ENCODE results near the gene CFAP251. TPM values are rescaled to one million over a fixed set of nuclear protein-coding genes. Genes with fewer than 3 reads are reported as not detected.

The CFAP251 gene
- total and polyA plus RNA-seq, 2 of the 8 experiments (the other 6 are each of a cell fraction or from before 2014, with no cell fraction given), result 1.8 to 2.9 TPM

DNA sequence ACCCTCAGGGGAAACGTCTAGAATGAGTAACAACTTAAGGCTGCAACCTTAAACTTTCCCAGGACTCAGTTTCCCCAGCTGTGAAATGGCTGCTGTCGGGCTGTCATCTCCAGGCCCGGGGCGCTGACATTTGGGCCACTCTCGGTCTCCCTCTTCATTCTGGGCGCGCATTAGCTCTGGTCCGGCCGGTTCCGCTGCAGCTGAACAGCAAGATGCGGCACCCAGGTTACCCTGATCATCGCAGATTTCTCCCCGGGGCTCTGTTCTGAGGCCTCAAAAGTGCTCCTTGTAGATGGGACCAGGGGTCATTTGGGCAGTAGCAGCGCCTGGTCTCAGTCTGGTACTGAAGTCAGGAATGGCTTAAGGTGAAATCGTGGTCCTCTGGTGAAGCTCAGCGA, 102.4 kb downstream of the CFAP251 start:
- no peak for FAIRE-seq
- Histone ChIP-seq H3K79me1 (ENCODE audit: low read depth, low read length) (peaks cover 5% of the 10 kb centered on the region; the same call in 1 of the 2 replicates), H3K14ac (ENCODE audit: insufficient read length) (no peak overlapping the region), H3K4me3 (ENCODE audit: extremely low read depth in 1 of 4, insufficient read depth in 2 of 4, low read depth in 3 of 4, low read length in 4 of 4) (peak overlapping the region; percentile 55 to 87 (median 66)), H3K4me2 (ENCODE audit: insufficient read depth in 1 of 2, low read depth in 2 of 2, low read length in 2 of 2) (peak overlapping the region; percentile 69 to 80), H2AFZ (ENCODE audit: low read length) (peak overlapping the region; percentile 61), H3K79me2 (ENCODE audit: control insufficient read depth in 1 of 2, insufficient read depth in 2 of 2, low read length in 2 of 2) (peaks cover 4 to 16% of the 10 kb centered on the region in 2 experiments; a peak in 3 of 4 replicates), H2BK15ac (ENCODE audit: low read length) (no peak overlapping the region), H2AK5ac (ENCODE audit: low read depth, low read length) (no peak overlapping the region), H4K8ac (ENCODE audit: extremely low read depth, insufficient read depth, low read length) (no peak overlapping the region), H3K4me1 (replicated peaks in 1 of 4; ENCODE audit: control insufficient read depth in 3 of 4, insufficient read depth in 4 of 4, low read length in 3 of 4) (peaks cover 0 to 9% (median 7%) of the 10 kb centered on the region in 4 experiments; a peak in 4 of 7 replicates), H3K27ac (ENCODE audit: low read depth, low read length) (no peak overlapping the region), H3K56ac (replicated peaks; ENCODE audit: insufficient read length, low read depth, low read length) (no peak overlapping the region), H3K9ac (replicated peaks in 1 of 4; ENCODE audit: extremely low read depth in 1 of 4, low read depth in 3 of 4, low read length in 3 of 4) (no peak overlapping the region; a peak in 3 of 7 replicates), H3K18ac (ENCODE audit: extremely low read depth, low read length) (peak overlapping the region; percentile 68; the same call in 1 of the 2 replicates), H2BK5ac (ENCODE audit: low read depth, low read length) (no peak overlapping the region), H4K91ac (replicated peaks; ENCODE audit: insufficient read length, low read length) (no peak overlapping the region), H3K9me3 (ENCODE audit: insufficient read depth in 2 of 2, low read depth in 1 of 2, low read length in 1 of 2) (no peaks in the 10 kb centered on the region), H2BK12ac (ENCODE audit: low read depth, low read length) (no peak overlapping the region), H3K23me2 (ENCODE audit: low read depth, low read length) (peaks cover 14% of the 10 kb centered on the region; the same call in 1 of the 2 replicates), H4K5ac (ENCODE audit: insufficient read length, low read depth, low read length) (no peak overlapping the region), H2BK20ac (ENCODE audit: low read length) (no peak overlapping the region), H3K36me3 (ENCODE audit: control insufficient read depth in 2 of 4, insufficient read depth in 4 of 4, low read length in 3 of 4) (no peaks in the 10 kb centered on the region), H4K20me1 (replicated peaks in 1 of 2; ENCODE audit: control insufficient read depth in 1 of 2, insufficient read depth in 2 of 2, low read length in 2 of 2) (peaks cover 0 to 4% of the 10 kb centered on the region in 2 experiments), H3K4ac (replicated peaks; ENCODE audit: insufficient read length, low read depth, low read length) (no peak overlapping the region), H3K23ac (ENCODE audit: insufficient read length) (no peak overlapping the region), H2BK120ac (replicated peaks; ENCODE audit: low read depth, low read length) (no peak overlapping the region), H3K27me3 (replicated peaks in 1 of 4; ENCODE audit: control insufficient read depth in 3 of 4, extremely low read depth in 1 of 4, insufficient read depth in 3 of 4, low read length in 3 of 4) (peaks cover 3 to 25% (median 16%) of the 10 kb centered on the region in 4 experiments)
- WGBS, 2 experiments (ENCODE audit: extremely low coverage in 1 of 2, insufficient coverage in 1 of 2, insufficient read length in 1 of 2, insufficient replicate concordance in 2 of 2, low coverage in 1 of 2, low lambda C conversion rate in 2 of 2, missing lambda C conversion rate in 1 of 2), result 56% methylated on average over 16 of the region's 16 CpGs; no CpG with 5 or more reads in 1 of the 2 experiments
- no peak for DNase-seq (ENCODE audit: low read depth in 1 of 2, low spot score in 2 of 2)
- CTCF ChIA-PET (ENCODE audit: partially characterized antibody), result interaction anchor here (0.8 to 1.1 kb wide), 2 partner anchors 21 to 138 kb away, joined by 4 read pairs; no protein-coding TSS in a partner anchor
- POLR2A ChIA-PET (ENCODE audit: partially characterized antibody), result interaction anchor here (0.6 to 2.0 kb wide), 14 partner anchors 9 to 138 kb away, joined by 3 to 9 read pairs (median 3); partner anchors contain the start of gene PSMD9
- TF ChIP-seq CBX5 (IDR thresholded peaks at IDR 0.05; ENCODE audit: low read depth, low read length) (no peak), ASH2L (IDR thresholded peaks at IDR 0.05; ENCODE audit: low read length) (peak; percentile 1)

All from H1 (cell line).